ENCODE measurements around the gene FBLIM1.
"Not testable (repeated sequence)": the region's sequence is repeated elsewhere in the genome, so short reads cannot be mapped to it uniquely, and the experiment has no call there.

Gene FBLIM1

GRCh38 chr1:15807121-15807520 is 48.5 kb downstream of the FBLIM1 start:
- Mint-ChIP-seq H3K36me3 (ENCODE audit: low read depth) (no peaks in the 10 kb centered on the region), H3K4me3 (no peak overlapping the region), H3K4me1 (no peaks in the 10 kb centered on the region), H3K27ac (no peak overlapping the region), H3K27me3 (ENCODE audit: low read depth) (peaks cover 4% of the 10 kb centered on the region), H3K9me3 (no peaks in the 10 kb centered on the region)
- TF ChIP-seq, protein P1, sequence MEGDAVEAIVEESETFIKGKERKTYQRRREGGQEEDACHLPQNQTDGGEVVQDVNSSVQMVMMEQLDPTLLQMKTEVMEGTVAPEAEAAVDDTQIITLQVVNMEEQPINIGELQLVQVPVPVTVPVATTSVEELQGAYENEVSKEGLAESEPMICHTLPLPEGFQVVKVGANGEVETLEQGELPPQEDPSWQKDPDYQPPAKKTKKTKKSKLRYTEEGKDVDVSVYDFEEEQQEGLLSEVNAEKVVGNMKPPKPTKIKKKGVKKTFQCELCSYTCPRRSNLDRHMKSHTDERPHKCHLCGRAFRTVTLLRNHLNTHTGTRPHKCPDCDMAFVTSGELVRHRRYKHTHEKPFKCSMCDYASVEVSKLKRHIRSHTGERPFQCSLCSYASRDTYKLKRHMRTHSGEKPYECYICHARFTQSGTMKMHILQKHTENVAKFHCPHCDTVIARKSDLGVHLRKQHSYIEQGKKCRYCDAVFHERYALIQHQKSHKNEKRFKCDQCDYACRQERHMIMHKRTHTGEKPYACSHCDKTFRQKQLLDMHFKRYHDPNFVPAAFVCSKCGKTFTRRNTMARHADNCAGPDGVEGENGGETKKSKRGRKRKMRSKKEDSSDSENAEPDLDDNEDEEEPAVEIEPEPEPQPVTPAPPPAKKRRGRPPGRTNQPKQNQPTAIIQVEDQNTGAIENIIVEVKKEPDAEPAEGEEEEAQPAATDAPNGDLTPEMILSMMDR (IDR thresholded peaks at IDR 0.05; ENCODE audit: unreplicated experiment in 3 of 3), result no peak

DNA sequence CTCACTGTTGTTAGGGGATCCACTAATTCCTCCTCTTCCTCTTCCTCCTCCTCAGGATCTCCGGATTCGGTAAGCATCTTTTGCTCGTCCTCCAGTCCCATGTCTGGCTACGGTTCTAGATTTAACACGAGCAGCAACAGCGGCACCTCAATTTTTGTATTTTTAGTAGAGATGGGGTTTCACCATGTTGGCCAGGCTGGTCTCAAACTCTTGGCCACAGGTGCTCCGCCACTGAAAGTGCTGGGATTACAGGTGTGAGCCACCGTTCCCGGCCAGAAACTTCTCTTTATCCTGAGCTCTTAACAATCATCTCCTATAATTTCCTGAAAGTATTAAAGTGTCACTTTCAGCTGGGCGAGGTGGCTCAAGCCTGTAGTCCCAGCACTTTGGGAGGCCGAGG is 49.0 kb downstream of the FBLIM1 start, which contains the start of gene UQCRHL:
TSS of gene UQCRHL (minus strand) at position 101 of the 400 bp plus-strand sequence. CDS start at position 101, 0 bp downstream.
- not testable (repeated sequence) for H3K4me3 Mint-ChIP-seq; H3K27me3 Mint-ChIP-seq (ENCODE audit: low read depth); H3K9me3 Mint-ChIP-seq; H3K36me3 Mint-ChIP-seq (ENCODE audit: low read depth); H3K27ac Mint-ChIP-seq; H3K4me1 Mint-ChIP-seq

- Mint-ChIP-seq H3K4me1 (no peaks in the 10 kb centered on the region), H3K36me3 (ENCODE audit: low read depth) (no peaks in the 10 kb centered on the region), H3K9me3 (no peaks in the 10 kb centered on the region), H3K4me3 (no peak overlapping the region), H3K27me3 (ENCODE audit: low read depth) (peaks cover 2% of the 10 kb centered on the region), H3K27ac (no peak overlapping the region)
- TF ChIP-seq, protein P1 (IDR thresholded peaks at IDR 0.05; ENCODE audit: unreplicated experiment in 3 of 3), result no peak
These were observed 50.4 kb downstream of the FBLIM1 start for GRCh38 chr1:15808955-15809354.

DNA sequence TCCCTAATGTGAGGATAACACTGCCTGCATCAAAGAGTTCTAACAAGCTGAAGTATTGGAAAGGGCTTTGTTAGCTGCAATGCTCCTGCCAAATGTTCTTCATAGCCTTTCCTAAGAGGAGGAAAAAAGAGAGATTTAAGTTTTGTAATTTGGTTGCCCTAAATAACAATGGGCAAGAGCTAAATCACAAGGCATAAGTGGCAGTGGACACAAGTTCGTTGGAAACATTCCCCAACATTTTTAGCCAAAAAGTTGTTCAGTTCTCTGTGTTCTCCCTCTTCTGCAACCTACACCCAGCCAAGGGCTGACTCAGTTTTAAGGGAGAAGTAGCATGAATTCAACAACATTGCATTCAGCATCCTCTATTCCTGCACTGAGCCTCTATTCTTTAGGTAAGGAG is 51.5 kb downstream of the FBLIM1 start:
- Mint-ChIP-seq H3K4me1 (no peaks in the 10 kb centered on the region), H3K4me3 (no peak overlapping the region), H3K27ac (no peak overlapping the region), H3K9me3 (no peaks in the 10 kb centered on the region), H3K27me3 (ENCODE audit: low read depth) (no peaks in the 10 kb centered on the region), H3K36me3 (ENCODE audit: low read depth) (no peaks in the 10 kb centered on the region)
- TF ChIP-seq, protein P1 (IDR thresholded peaks at IDR 0.05; ENCODE audit: unreplicated experiment in 3 of 3), result no peak

GRCh38 chr1:15816674-15817073 is 58.1 kb downstream of the FBLIM1 start:
- Mint-ChIP-seq H3K4me3 (no peak overlapping the region), H3K36me3 (ENCODE audit: low read depth) (peaks cover 5% of the 10 kb centered on the region), H3K27me3 (ENCODE audit: low read depth) (peaks cover 4% of the 10 kb centered on the region), H3K27ac (no peak overlapping the region), H3K4me1 (peaks cover 6% of the 10 kb centered on the region), H3K9me3 (no peaks in the 10 kb centered on the region)
- TF ChIP-seq, protein P1 (IDR thresholded peaks at IDR 0.05; ENCODE audit: unreplicated experiment in 3 of 3), result no peak

DNA sequence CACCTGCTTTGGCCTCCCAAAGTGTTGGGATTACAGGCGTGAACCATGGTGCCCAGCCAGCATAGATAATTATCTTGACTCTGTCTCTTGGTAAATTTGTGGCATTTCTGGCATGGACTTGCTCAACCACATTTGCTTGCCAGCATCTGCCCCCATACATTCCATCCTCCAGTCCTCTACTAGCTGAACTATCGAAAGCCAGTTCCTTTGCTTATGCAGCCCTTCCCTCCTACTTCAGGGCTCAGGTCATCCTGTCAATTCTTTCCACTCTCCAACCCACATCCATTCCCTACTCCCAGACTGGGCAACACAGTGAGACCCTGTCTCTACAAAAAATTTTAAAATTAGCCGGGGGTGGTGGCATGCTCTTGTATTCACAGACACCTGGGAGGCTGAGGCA is 61.9 kb downstream of the FBLIM1 start:
- peaks cover 4% of the 10 kb centered on the region for H3K4me1 Mint-ChIP-seq
- no peak overlapping the region for H3K4me3 Mint-ChIP-seq
- no peaks in the 10 kb centered on the region for H3K9me3 Mint-ChIP-seq
- H3K27me3 Mint-ChIP-seq (ENCODE audit: low read depth), result peaks cover 4% of the 10 kb centered on the region
- peaks cover 5% of the 10 kb centered on the region for H3K36me3 Mint-ChIP-seq (ENCODE audit: low read depth)
- TF ChIP-seq, protein P1 (IDR thresholded peaks at IDR 0.05; ENCODE audit: unreplicated experiment in 3 of 3), result no peak
- H3K27ac Mint-ChIP-seq, result peak overlapping the region in 1 of 3 experiments; percentile 12
